Heart left ventricle (tissue), 13 donors: ENCODE measurements around the gene NCAPG2.

Source experiments
- CTCF ChIP-seq, 12 donors: fragments of 200-600 bp; sonication (generic) in 4 of 12; IDR thresholded peaks; one replicate each; pipeline versions ENCODE4 v1.5.0 to v1.8.0; 2018 to 2022; ENCODE audit warnings: antibody characterized with exemption in 12 of 12, mild to moderate bottlenecking in 5 of 12
- POLR2A ChIP-seq, 2 donors: fragments of 450-650 bp; IDR thresholded peaks; one replicate each; pipeline ENCODE4 v1.6.1; 2017; ENCODE audit warnings: antibody characterized with exemption in 2 of 2, mild to moderate bottlenecking in 2 of 2, moderate library complexity in 2 of 2
- donor health status: ischemic (EF 13 %, LVEDD 7.1; RV severe dilation, severe dysfunction).
- donor health status: DM: no; HTN: yes; CAD: no.
- donor health status: DM: no; HTN: no; CAD: no.
- donor health status: ischemic (EF 25% LVEDD 6.9; RV normal size, moderate dysfunction).
- donor health status: ischemic (EF 25% LVEDD 5.7; RV mildly dilated, moderate dysfunction).
- donor health status: ischemic (EF 35%, LVEDD 5.7; RV mildly dilated, moderate dysfunction).
- donor health status: nonischemic (EF 11% LVEDD 7.7; RV severe dilation, severe dysfunction).
- donor health status: DM: yes; HTN: yes; CAD: no.
- donor health status: PGD.
- donor health status: ischemic (EF 29% LVEDD 5.4; RV normal size, mild dysfunction).
- donor health status: nonischemic (EF 23%, LVEDD 6.1; RV moderate dilation, normal function).

DNA sequence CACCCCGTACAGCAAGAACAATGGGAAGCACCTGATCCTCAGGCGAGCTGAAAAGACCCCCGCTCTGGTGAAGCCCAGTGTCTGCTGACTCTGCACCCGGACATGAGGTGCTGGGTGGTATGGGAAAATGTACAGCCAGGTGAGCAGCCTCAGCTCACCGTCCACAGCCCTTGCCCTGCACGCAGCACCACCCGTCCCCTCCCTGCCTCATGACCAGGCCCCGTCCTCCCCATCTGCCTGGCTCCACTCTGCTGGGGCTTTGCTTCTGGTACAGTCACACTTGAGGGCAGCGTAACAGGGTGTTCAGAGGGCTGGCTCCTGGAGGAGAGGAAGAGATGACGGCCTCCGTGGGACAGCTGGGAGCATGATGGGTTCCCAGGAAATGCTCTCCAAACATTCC is 49.1 kb downstream of the NCAPG2 start:
- TF ChIP-seq CTCF (IDR thresholded peaks at IDR 0.05) (no peak), POLR2A (IDR thresholded peaks at IDR 0.05) (no peak)
